ENCODE data around the gene MRPL47.

MRPL47 gene

GRCh38 chr3:179590669-179591068 lies 13.8 kb downstream of the MRPL47 start:
- no peak for FAIRE-seq

GRCh38 chr3:179589143-179589542 lies 15.3 kb downstream of the MRPL47 start:
- no peak for FAIRE-seq

- no peak for FAIRE-seq
Measured at GRCh38 chr3:179580992-179581391, 23.4 kb downstream of the MRPL47 start.

- FAIRE-seq, result no peak
Measured at GRCh38 chr3:179565496-179565895, 38.9 kb downstream of the MRPL47 start.

GRCh38 chr3:179563271-179563783 lies 41.1 kb downstream of the MRPL47 start:
- FAIRE-seq, result no peak

- FAIRE-seq, result peak; percentile 95
Measured at GRCh38 chr3:179562591-179563270, 41.7 kb downstream of the MRPL47 start, which contains the start of gene ACTL6A. TSS of gene ACTL6A (plus strand) at chr3:179562926. CDS start at chr3:179563093, 167 bp downstream.

GRCh38 chr3:179560791-179561190 lies 43.6 kb downstream of the MRPL47 start:
- FAIRE-seq, result no peak

GRCh38 chr3:179558742-179559364 lies 45.6 kb downstream of the MRPL47 start:
- FAIRE-seq, result peak; percentile 89

GRCh38 chr3:179551349-179552105 lies 52.9 kb downstream of the MRPL47 start:
- FAIRE-seq, result no peak

GRCh38 chr3:179546814-179547241 lies 57.6 kb downstream of the MRPL47 start:
- no peak for FAIRE-seq

GRCh38 chr3:179544981-179545645 lies 59.3 kb downstream of the MRPL47 start:
- no peak for FAIRE-seq

- no peak for FAIRE-seq
Measured at GRCh38 chr3:179542375-179542774, 62.1 kb downstream of the MRPL47 start.

GRCh38 chr3:179541596-179541995 lies 62.8 kb downstream of the MRPL47 start:
- no peak for FAIRE-seq

GRCh38 chr3:179541094-179541493 lies 63.3 kb downstream of the MRPL47 start:
- FAIRE-seq, result no peak
